SK-N-DZ (cell line): ENCODE data around the gene TACR2.

Experiments used
- DNase-seq: peaks from one replicate; pipeline ENCODE4 v3.0.0-alpha.2; 2015; ENCODE audit warnings: low spot score

The TACR2 gene

DNA sequence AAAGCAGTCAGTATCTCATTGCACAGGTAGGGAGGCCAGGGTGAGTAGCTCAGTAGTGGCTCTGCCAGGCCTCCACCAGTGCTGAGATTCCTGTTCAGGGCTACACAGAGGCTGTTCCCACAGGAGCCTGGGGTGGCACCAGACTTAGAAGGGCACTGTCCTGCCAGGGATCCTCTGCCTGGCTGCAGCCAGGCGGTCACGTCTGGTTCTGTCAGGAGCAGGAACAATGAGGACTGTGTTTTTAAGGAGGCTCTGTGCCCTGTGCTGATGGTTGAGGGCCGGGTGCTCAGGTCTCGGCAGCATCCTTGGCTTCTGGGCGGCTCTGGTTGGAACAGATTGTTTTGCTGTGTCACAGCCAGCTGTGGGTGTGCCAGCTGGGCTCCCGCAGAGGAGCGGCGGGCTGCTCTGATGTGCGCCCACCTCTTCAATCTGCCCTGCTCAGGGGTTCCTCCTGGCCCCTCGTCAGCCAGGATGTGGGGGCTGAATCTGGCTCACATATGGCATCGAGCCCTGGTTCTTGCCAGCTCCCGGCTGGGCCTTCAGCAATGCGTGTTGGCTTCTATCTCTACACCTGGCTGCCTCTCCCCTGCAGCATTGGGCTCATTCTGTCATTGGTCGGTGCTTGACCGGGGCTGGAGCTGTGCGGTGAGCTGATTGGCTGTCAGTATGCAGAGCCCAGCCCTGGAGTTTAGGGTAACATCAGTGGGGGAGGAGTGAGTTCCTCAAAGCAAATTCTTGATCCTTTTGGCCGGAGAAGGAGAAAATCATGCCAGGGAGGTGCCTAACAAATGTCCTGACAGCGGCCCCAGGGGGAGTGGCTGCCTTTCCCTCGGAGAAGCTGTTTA, 41.2 kb downstream of the TACR2 start:
- DNase-seq = no peak

DNA sequence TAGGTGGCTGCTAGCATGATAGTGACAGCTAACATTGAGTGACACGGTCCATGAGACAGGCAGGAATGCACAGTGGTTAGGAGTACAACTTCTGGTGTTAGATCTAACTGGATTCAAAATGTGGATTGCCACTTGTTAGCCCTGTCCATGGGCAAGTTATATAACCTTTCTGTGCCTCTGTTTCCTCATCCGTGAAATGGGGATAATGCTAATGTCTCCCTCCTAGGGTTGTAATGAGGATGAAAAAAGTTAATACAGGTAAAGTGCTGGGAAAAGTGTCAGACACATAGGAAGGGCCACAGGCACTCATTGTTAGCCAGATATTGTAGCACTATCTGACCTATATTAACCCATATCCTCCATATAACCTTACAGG, 41.8 kb downstream of the TACR2 start:
- DNase-seq = no peak

DNA sequence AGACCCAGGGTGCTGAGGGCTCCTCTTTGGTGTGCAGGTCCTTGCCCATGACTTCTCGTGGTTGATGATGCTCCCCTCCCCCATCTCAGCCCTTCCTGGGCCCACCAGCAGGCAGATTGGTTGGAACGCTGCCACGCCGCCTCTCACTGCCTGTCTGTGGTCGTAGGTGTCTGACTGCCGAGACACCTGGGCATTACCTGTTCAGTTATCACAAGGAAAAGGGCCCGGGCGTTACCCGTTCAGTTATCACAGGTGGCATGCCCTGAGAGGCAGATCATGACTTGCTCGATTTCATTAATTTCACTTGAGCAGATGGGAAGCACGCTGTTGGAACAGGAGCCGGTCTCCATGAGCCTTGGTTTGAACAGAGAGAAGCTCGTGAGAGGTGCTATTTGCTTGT, 42.5 kb downstream of the TACR2 start:
- DNase-seq = no peak

DNA sequence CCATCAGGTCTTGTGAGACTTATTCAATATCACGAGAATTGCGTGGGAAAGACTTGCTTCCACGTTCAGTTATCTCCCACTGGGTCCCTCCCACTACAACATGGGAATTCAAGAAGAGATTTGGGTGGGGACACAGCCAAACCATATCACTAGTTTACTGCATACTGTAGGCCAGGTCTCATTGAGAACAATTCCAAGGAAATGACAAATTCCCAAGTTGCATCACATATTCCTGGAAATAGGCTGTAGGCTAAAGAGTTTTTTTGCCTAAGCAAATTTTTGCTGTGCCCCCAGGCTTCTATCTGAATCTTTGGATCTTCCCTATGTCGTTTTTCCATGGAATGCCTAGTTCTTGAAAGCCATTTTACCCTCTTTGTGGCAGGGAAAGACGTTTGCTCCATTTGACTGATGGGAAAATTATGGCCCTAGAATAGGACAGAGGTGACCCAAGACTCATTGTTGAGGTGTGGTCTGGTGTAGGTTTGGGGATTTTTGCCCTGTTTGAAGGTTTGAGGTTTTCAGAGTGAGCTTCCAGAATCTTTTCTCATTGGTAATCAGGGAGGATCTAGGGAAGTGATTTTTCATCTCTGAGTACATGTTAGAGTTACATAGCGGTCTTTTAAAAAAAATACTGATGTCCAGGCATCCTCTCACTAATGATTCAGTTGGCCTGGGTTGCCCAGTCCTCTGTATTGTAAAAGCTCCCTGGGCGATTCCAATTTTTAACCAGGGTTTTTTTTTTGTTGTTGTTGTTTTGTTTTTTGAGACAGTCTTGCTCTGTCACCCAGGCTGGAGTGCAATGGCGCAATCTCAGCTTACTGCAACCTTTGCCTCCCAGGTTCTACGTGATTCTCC, 44.4 kb downstream of the TACR2 start:
- no peak for DNase-seq

DNA sequence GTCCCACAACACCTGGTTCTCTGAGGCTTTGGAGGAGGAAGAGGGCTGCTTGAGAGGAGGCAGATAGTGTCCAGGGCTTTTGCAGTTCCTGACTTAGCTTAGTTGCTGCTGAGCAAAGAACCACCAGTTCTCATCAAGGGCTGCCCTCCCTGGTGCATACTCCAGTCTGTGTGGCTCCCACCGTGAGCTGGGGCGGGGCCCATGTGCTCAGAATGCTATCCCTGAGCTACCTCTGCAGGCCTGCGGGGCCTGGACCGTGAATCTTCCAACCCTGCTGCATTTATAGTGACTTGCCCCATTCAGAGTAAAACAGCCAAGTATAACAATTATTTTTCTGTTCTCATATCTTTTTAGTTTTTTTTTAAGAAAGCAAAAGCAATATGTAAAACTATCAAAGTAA, 49.2 kb downstream of the TACR2 start:
- DNase-seq = no peak

DNA sequence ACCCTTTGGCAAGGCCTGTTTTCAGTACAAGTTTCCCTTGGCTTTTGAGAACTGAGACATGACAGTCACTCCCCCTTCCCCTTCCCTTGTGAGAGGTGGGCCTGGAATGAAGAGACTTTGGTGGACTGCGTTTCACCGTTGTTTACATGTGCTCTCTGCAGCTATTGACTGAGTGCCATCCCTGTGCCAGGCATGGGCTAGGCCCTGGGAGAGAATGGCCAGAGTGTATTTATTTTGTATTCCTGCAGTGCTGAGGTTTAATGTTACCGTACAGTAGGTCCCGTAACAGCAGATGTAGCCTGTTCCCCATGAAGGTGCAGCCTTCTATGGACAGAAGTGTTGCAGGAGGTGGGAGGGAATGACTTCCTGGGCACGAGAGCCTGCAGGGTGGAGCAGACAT, 50.0 kb downstream of the TACR2 start:
- no peak for DNase-seq

DNA sequence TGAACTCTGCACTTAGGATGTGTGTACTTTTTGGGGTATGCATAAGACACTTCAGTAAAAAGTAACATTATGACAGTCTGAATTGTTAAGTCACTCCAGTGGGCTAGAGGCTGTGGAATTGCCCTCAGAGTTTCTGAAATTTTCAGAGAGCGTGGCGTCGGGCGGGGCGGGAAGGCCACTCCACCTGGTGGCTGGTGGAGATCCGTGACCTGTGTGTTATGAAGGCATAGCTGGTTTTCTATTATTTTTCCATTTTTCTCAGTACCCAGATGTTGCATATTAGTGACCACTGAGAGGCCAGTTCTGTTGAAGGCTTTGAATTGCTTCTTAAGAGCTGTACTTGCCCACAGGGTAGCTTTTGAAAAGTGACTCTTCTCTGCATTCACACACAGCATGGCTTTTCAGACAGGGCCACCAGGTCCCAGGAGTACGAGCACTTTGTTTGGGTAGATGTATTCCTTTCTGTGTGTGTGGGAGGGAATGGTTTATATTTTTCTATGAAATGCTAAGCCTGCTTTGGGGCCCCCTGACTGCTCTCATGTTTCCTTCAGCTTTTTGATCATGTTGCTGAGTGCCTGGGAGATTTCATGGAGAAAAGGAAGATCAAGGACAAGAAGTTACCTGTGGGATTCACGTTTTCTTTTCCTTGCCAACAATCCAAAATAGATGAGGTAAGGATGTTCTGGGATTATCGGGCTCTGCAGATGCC, 52.3 kb downstream of the TACR2 start:
- no peak for DNase-seq

DNA sequence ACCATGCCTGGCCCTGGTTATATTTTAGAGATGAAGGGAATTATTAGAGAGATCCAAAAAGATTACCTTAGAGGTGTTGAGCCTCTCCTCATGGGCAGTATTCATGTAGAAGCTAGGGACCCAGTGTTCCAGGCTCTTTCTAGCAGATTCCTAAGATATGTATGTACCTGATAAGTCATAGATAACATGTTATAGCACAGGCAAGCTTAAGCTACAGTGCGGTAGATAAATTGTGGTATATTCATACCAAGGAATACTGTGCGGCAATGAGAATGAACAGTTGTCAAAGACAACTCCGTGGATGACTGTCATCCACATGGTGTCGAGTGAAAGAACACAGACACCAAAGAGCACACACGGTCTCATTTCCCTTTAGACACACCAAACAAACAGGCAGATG, 53.1 kb downstream of the TACR2 start:
- DNase-seq = no peak

DNA sequence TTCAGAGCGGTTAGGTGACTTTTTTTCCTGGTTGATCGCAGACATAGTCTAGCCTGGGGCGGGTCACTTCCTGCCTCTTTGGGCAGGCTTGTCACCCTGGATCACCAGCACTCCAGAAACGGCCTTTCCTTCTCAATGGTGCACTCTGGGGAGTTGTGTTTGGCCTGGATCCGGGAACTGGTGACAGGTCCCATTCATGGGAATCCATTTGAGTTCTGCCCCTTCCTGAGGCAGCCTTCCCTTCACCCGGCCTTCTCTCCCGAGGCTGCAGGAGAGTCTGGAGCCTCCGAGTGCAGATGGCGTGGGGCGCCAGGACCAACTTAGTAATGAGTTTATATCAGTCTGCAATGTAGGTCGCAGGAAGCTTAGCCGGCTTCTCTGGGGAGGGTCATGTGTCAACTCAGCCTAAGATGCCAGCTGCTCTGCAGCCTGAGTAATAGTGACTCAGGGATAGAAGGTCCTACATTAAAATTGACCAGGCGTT, 54.2 kb downstream of the TACR2 start:
- DNase-seq = peak; percentile 65

DNA sequence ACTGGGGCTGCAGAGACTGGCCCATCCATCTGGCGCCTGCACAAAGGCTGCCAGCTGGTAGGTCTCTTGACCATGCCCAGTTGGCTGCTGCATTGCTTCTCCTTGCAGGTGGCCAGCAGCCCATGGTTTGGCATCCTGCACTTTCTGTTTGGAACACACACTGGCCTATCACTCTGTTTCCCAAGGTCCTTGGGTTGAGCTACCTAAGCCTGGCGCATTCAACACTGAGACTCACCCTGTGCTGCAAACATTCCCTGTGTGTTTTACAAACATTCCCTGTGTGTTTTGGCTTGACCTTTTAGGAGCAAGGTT, 55.5 kb downstream of the TACR2 start:
- no peak for DNase-seq

DNA sequence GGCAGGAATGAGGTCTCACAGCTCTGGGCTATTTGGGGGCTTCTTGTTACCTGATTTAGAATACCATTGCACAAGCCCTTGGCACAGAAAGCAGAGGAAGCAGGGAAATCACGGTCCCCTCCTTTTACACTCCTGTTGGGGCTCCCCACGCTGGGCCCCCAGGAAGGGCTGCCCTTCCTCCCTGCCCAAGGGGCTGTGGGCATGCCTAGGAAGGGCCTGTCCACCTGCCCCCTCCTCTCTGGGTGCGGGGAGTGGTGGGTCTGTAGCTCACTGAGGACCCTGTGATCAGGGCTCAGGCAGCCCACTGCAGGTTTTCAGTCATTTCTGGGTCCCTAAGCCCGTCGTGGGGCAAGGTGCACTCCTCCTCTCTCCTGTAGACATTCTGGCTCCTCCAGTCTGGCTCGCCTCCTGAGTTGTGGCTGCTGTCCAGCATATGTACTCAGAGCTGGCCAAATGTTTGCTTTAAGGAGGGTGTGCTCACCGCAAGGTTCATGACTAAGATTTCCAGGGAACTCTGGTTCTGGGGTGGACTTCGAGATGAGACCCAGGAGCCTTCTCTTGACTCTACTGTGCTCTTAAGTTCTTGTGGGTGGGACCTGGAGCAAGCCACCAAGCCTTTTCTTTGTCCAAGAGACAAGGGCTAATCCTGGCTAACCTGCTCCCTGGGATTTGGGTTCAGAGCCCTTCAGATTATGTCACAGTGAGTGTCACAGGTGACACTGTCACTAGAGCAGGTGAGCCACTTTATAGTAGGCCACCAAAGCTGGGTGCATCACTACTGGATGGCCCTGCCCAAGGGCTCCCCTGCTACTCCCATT, 56.0 kb downstream of the TACR2 start:
- DNase-seq = no peak

DNA sequence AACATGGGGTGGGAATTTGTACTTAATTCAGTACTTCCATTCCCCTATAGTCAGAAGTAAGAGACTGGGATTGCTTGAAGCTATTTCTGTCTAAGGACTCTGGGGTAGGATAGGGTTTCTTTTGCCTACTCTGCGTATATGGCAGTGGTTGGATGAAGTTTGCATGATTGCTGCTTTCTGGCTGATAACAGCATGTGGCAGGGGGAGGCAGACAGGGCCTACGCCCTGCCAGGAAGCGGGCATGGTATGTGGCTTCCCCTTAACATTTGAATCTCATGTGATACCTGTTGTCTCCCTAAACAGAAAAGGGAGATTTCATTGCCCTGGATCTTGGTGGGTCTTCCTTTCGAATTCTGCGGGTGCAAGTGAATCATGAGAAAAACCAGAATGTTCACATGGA, 57.1 kb downstream of the TACR2 start:
- DNase-seq = no peak

DNA sequence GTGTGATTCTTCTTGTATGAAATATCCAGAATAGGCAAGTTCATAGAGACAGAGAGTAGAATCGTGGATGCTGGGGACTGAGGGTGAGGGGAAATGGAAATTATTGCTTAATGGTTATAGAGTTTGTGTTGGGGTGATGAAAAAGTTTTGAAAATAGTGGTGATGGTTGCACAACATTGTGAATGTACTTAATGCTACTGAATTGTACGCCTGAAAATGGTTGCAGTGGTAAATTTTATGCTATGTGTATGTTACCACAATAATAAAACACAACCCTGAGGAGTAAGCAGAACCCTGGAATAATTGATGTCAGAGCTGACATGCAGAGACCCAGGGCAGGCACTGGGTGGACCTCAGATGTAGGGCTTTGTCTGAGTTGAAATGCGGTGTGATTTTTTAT, 57.6 kb downstream of the TACR2 start:
- no peak for DNase-seq

DNA sequence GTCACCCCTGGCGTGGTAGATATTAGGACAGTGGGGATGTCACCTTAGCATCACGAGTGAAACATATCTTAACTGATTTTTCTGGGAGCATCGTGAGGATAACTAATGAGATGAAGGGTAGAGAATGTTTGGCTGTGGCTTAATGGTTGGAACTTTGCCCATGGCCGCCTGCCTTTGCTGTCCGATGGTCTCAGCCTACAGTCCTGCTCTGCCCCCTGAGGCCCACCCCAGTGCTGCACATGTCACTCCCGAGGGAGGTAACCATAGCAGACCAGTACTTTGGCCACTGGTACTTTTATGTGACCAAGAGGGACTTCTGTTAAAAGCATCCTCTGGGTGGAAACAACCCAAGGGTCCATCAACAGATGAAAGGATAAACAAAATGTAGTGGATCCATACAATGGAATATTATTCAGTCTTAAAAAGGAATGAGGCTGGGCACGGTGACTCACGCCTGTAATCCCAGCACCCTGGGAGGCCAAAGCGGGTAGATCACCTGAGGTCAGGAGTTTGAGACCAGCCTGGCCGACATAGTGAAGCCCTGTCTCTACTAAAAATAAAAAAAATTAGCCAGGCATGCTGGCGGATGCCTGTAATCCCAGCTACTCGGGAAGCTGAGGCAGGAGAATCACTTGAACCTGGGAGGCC, 58.4 kb downstream of the TACR2 start:
- DNase-seq = no peak

DNA sequence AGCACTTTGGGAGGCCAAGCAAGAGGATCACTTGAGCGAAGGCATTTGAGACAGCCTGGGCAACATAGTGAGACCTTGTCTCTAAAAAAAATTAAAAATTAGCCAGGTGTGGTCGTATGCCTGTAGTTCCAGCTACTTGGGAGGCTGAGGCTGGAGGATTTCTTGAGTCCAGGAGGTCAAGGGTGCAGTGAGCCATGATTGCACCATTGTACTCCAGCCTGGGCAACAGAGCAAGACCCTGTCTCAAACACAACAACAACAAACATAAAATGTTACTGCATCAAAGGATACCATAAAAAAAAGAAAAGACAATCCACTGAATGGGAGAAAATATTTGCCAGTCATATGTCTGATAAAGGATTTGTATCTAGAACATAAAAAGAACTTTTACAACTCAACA, 60.5 kb downstream of the TACR2 start:
- no peak for DNase-seq

DNA sequence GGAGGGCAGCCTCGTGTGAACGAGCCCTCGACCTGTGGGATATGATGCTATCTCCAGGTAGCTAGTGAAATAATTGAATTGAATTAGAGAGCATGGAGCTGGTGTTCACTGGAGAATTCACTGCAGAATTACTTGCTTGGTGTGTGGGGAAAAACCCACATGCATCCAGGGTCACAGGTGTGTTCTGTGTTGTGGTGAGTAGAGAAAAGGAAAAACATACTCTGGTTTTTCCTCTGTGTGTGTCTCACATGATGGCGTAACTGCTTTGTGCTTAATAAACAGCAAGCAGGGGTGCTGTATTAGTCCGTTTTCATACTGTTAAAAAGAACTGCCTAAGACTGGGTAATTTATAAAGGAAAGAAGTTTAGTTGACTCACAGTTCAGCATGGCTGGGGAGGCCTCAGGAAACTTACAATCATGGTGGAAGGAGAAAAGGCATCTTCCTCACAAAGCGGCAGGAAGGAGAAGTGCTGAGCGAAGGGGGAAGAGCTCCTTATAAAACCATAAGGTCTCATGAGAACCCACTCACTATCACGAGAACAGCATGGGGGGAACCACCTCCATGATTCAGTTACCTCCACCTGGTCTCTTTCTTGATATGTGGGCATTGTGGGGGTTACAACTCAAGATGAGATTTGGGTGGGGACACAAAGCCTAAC, 62.6 kb downstream of the TACR2 start:
- no peak for DNase-seq
